HG03460 (cell line): Measurements from ENCODE around the gene SPATA6.

Experiments used
- ATAC-seq: cut with Tn5 transposase; IDR thresholded peaks from one replicate; pipeline ENCODE4 v1.9.1; 2021; ENCODE audit not compliant: unreplicated experiment

The SPATA6 gene

DNA sequence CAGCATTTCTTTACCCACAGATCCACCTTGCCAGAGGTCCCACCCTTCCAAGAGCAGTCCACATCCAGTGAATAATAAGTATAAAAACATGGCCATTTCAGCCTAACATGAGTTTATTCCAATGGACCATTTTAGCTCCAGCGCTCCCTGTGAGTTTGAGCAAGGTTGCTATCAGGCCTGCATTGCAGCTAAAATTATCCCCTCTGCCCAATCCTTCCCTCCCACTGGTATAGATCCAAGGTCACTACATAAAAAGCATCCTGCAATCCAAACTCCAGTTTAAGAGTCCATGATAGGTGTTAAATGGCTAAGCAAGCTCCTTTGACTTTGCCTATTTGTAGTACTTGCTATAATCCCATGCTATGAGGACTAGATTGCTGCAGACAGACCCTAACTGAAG, 213.9 kb downstream of the SPATA6 start:
- no peak for ATAC-seq

DNA sequence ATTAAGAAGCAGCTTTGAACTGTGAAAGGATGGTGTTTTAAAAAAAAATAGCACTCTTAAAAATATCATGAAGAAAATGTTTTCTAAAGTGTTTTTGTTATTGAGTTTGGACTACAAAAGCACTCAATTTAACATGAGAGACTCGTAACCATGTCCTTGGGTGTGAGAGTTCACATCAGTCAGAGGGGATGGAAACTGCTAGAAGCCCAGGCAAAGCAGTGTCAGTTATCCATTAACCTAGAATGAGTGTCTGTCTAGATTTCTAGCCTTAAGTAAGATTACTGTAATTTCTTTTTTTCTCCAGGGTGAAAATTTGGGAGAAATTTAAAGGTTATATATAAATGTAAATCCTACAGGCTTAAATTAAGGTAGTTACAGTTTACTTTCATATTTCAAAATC, 217.8 kb downstream of the SPATA6 start:
- no peak for ATAC-seq

DNA sequence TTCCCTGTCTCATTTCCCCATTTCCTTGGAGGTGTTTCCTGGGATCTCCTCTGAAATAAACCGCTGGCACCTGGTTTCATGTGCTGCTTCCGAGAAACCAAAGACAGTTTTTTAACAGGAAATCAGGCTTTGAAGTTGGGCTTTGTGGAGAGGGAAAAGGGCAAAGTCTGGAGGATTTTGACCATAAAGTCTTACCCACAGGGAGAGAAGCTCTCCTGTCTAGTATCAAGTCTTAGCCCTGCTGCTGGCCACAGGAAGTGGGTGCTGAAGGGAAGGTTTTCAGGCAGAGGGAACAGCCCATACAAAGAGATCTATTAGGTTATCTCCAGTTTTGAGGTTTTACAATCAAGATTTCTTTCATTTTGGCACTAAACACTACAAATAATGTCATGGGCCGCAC, 220.2 kb downstream of the SPATA6 start:
- ATAC-seq = no peak

DNA sequence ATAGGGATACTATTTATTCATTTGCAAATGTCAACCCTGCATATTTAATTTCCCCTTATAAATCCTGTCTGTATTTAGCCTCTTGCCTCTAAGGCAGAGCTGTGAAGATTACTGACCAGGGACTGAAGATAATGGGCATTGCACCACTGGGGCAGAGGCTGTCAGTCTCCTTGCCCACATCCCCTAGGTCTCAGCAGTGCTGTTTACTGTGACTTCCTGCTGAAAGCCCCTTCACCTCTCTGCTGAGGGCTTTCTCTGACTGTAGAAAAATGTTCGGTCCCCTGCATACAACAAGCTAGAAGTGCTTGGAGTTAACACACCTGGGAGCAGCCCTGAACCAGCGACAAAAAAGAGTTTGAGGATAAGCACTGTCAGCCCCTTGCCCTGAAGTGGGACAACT, 220.7 kb downstream of the SPATA6 start:
- no peak for ATAC-seq

DNA sequence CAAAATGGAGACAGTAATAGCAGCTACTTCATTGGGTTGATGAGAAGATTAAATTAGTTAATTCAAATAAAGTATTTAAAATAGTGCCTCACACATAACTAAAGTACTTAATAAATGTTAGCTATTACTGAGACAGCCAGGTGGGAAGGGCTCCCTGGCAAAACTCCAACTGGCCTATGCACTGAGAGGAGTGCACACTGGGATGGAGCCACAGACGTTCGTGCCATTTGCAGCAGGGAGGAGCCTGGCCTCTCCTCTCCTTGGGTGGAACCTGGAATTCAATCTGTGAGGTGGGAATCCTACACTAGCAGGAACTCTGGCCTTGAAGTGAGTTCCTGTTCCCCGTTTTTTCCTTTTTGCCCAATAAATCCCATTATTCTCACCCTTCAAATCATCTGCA, 221.4 kb downstream of the SPATA6 start:
- ATAC-seq = no peak

DNA sequence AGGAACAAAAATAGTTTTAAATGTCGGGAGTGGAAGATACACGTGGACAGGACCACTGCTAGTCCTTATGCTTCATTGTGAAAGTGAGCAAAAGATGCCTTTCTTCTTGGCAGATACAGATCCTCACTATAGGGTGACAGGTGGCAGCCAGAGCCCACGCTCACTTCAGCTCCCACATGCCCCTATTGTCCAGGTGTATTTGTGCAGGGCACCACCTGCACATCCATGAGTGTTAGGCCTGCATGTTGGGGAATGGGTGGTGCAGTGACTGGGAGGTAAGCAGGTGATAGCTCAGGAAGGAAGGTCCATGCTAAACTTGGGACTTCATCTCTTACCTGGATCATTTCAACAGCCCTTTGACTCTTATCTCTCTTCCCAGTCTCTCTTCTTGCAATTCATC, 222.1 kb downstream of the SPATA6 start:
- no peak for ATAC-seq

DNA sequence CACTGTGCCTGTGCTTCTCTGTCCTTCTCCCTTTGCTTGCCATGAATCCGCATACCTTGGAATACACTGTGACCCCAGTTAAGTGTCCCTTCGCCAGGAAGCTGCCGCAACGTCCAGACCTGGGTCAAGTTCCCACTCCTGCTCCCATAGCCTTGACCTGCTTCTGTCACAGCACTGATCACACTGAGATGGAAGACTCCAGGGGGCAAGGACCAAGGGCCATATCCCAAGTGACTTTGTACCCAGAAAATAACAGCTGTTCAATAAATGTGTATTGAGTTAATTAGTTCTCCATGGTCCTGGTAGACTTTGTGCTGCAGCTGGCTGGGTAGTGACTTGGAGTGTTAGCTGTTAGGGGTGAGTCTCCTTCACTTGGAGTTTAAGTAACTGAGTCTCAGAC, 223.6 kb downstream of the SPATA6 start:
- ATAC-seq = no peak

DNA sequence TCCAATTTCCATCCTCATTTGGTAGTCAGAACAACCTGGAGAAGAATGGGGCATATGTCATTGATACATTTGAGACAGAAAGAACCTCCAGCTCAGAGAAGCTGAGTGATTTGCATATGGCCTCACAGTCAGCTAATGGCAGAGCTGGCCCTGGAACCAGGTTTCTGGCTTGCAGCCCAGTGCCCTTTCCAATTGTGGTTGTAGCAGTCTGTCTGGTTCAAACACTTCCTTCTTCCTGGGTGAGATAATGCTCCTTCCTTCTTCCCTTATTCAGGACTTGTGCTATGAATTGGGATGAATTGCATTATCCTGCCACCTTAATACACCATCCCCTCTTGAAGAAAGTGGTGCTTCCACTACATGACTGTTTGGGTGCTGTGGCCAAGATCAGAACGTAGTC, 225.3 kb downstream of the SPATA6 start:
- ATAC-seq = no peak
